Right lung (tissue), 5 donors: ENCODE measurements around the gene ELF1. TPM values are rescaled to one million over a fixed set of nuclear protein-coding genes. Genes with fewer than 3 reads are reported as not detected.
"Not testable (repeated sequence)": the region's sequence is repeated elsewhere in the genome, so short reads cannot be mapped to it uniquely, and the experiment has no call there.

ENCODE experiments used
- DNase-seq, 2 donors: peaks; one replicate each; pipeline ENCODE4 v3.0.0-alpha.2; 2013
- polyA plus RNA-seq, 5 donors: library from polyadenylated mRNA; unstranded; fragments of 120-200 nt; gene quantifications; one replicate each; pipeline versions ENCODE4 v1.2.1 to v1.2.3, GENCODE V29; 2013; ENCODE audit warnings: inconsistent platforms in 1 of 5, low replicate concordance in 1 of 5; ENCODE audit not compliant: insufficient read length in 5 of 5, insufficient read depth in 1 of 5

The ELF1 gene
- polyA plus RNA-seq, 5 donors, result 42.0 to 56.0 (median 48.7) TPM

GRCh38 chr13:40983725-40984667 is 35.1 kb downstream of the ELF1 start:
- DNase-seq, result no peak

- DNase-seq, result no peak
Observed at GRCh38 chr13:40983259-40983658, 35.9 kb downstream of the ELF1 start.

GRCh38 chr13:40982772-40983171 is 36.3 kb downstream of the ELF1 start:
- DNase-seq, result peak; percentile 49 to 66

GRCh38 chr13:40981949-40982348 is 37.2 kb downstream of the ELF1 start:
- no peak for DNase-seq

- no peak for DNase-seq
Observed at GRCh38 chr13:40981361-40981760, 37.8 kb downstream of the ELF1 start.

- no peak for DNase-seq
Observed at GRCh38 chr13:40980461-40980860, 38.7 kb downstream of the ELF1 start.

- no peak for DNase-seq
Observed at GRCh38 chr13:40979232-40979631, 39.9 kb downstream of the ELF1 start.

GRCh38 chr13:40978109-40978508 is 41.0 kb downstream of the ELF1 start:
- DNase-seq, result not testable (repeated sequence)

GRCh38 chr13:40975441-40975840 is 43.7 kb downstream of the ELF1 start:
- DNase-seq, result no peak

GRCh38 chr13:40974460-40975407 is 44.4 kb downstream of the ELF1 start:
- no peak for DNase-seq

- DNase-seq, result no peak
Observed at GRCh38 chr13:40973409-40973808, 45.7 kb downstream of the ELF1 start.

GRCh38 chr13:40971321-40971720 is 47.8 kb downstream of the ELF1 start:
- no peak for DNase-seq

GRCh38 chr13:40970803-40971202 is 48.3 kb downstream of the ELF1 start:
- no peak for DNase-seq

GRCh38 chr13:40969169-40969901 is 49.8 kb downstream of the ELF1 start:
- DNase-seq, result no peak

GRCh38 chr13:40968416-40969000 is 50.6 kb downstream of the ELF1 start:
- DNase-seq, result no peak

- no peak for DNase-seq
Observed at GRCh38 chr13:40966298-40966697, 52.8 kb downstream of the ELF1 start.

GRCh38 chr13:40963927-40964326 is 55.2 kb downstream of the ELF1 start:
- no peak for DNase-seq

- DNase-seq, result no peak
Observed at GRCh38 chr13:40961826-40962225, 57.3 kb downstream of the ELF1 start.

- DNase-seq, result no peak
Observed at GRCh38 chr13:40961214-40961613, 57.9 kb downstream of the ELF1 start.

GRCh38 chr13:40960716-40961115 is 58.4 kb downstream of the ELF1 start:
- DNase-seq, result no peak

- no peak for DNase-seq
Observed at GRCh38 chr13:40958655-40959054, 60.5 kb downstream of the ELF1 start.
